ENCODE data around the gene C11orf87. TPM values are rescaled to one million over a fixed set of nuclear protein-coding genes. Genes with fewer than 3 reads are reported as not detected.

C11orf87 gene
- total RNA-seq, 4 donors from 2014 or later = 0.13 TPM; not detected in 3

GRCh38 chr11:109435121-109435742 is 13.2 kb downstream of the C11orf87 start:
- Histone ChIP-seq H3K4me1 (no peaks in the 10 kb centered on the region), H3K9me3 (no peaks in the 10 kb centered on the region), H3K27ac (no peak overlapping the region), H3K4me3 (no peak overlapping the region), H3K36me3 (no peaks in the 10 kb centered on the region), H3K27me3 (peaks cover 4% of the 10 kb centered on the region)
- ATAC-seq = no peak
- 43 to 48% methylated on average over 2 to 3 of the region's 3 CpGs for WGBS, 2 donors (ENCODE audit: low coverage in 1 of 2)
- TF ChIP-seq CTCF (IDR thresholded peaks at IDR 0.05) (no peak), POLR2A (IDR thresholded peaks at IDR 0.05) (no peak), EP300 (IDR thresholded peaks at IDR 0.05) (no peak), POLR2AphosphoS5 (IDR thresholded peaks at IDR 0.05) (no peak)

GRCh38 chr11:109439684-109440083 is 17.7 kb downstream of the C11orf87 start:
- no peaks in the 10 kb centered on the region for H3K9me3 ChIP-seq
- no peaks in the 10 kb centered on the region for H3K4me1 ChIP-seq
- TF ChIP-seq EP300 (IDR thresholded peaks at IDR 0.05) = no peak
- no peak for TF ChIP-seq POLR2A (IDR thresholded peaks at IDR 0.05)
- TF ChIP-seq CTCF (IDR thresholded peaks at IDR 0.05) = no peak
- no peak for TF ChIP-seq POLR2AphosphoS5 (IDR thresholded peaks at IDR 0.05)
- ATAC-seq = no peak
- H3K36me3 ChIP-seq = no peaks in the 10 kb centered on the region
- 60 to 86% methylated on average over 1 of the region's 2 CpGs for WGBS, 2 donors (ENCODE audit: low coverage in 1 of 2)
- no peaks in the 10 kb centered on the region for H3K27me3 ChIP-seq
- H3K27ac ChIP-seq = no peak overlapping the region
- no peak overlapping the region for H3K4me3 ChIP-seq

DNA sequence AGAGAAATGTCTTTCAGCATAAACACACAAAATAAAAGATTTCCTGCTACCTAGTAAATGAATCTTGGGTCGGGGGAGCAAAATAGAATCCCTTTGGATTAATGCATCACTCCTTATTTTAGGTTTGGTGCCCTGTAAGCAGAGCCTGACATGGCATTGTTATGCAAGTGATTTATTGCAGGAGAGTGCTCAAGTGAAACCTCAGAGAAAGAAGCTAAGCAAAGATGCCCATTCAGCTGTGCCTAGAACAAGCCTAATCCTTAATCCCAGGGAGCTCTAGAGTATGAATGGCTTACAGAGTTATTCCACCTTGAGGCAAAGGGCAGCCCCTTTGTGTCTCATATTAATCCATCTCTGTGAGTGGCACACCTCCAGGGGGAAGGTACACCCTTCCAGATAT is 21.1 kb downstream of the C11orf87 start:
- no peak for ATAC-seq
- Histone ChIP-seq H3K4me3 (no peak overlapping the region), H3K36me3 (no peaks in the 10 kb centered on the region), H3K4me1 (no peaks in the 10 kb centered on the region), H3K27ac (no peak overlapping the region), H3K27me3 (no peaks in the 10 kb centered on the region), H3K9me3 (no peaks in the 10 kb centered on the region)
- TF ChIP-seq POLR2A (IDR thresholded peaks at IDR 0.05) (no peak), EP300 (IDR thresholded peaks at IDR 0.05) (no peak), POLR2AphosphoS5 (IDR thresholded peaks at IDR 0.05) (no peak), CTCF (IDR thresholded peaks at IDR 0.05) (no peak)
- 38 to 75% methylated on average over 1 of the region's 1 CpG for WGBS, 2 donors (ENCODE audit: low coverage in 1 of 2)

GRCh38 chr11:109454857-109455256 is 32.9 kb downstream of the C11orf87 start:
- WGBS, 2 donors (ENCODE audit: low coverage in 1 of 2) = 63 to 68% methylated on average over 2 of the region's 2 CpGs
- H3K9me3 ChIP-seq = peaks cover 0 to 2% (median 0%) of the 10 kb centered on the region in 3 donors
- no peaks in the 10 kb centered on the region for H3K27me3 ChIP-seq
- no peaks in the 10 kb centered on the region for H3K36me3 ChIP-seq
- no peak overlapping the region for H3K27ac ChIP-seq
- no peak overlapping the region for H3K4me3 ChIP-seq
- H3K4me1 ChIP-seq = no peaks in the 10 kb centered on the region
- TF ChIP-seq CTCF (IDR thresholded peaks at IDR 0.05) (no peak), POLR2A (IDR thresholded peaks at IDR 0.05) (no peak), EP300 (IDR thresholded peaks at IDR 0.05) (no peak), POLR2AphosphoS5 (IDR thresholded peaks at IDR 0.05) (no peak)
- ATAC-seq = no peak
